ENCODE measurements around the gene PLEKHG5.

Gene PLEKHG5

GRCh38 chr1:6517435-6517851 lies 26.0 kb upstream of the PLEKHG5 start:
- TF ChIP-seq CTCF (IDR thresholded peaks at IDR 0.05; ENCODE audit: insufficient read depth, missing control alignments): no peak
- DNase-seq (ENCODE audit: insufficient read length, low spot score) (no peak), FAIRE-seq (no peak)

GRCh38 chr1:6515771-6516170 lies 24.3 kb upstream of the PLEKHG5 start:
- DNase-seq (ENCODE audit: insufficient read length, low spot score) (no peak), FAIRE-seq (no peak)
- TF ChIP-seq CTCF (IDR thresholded peaks at IDR 0.05; ENCODE audit: insufficient read depth, missing control alignments): no peak

GRCh38 chr1:6513320-6513801 lies 21.9 kb upstream of the PLEKHG5 start:
- no peak for FAIRE-seq
- no peak for TF ChIP-seq CTCF (IDR thresholded peaks at IDR 0.05; ENCODE audit: insufficient read depth, missing control alignments)
- DNase-seq (ENCODE audit: insufficient read length, low spot score): no peak

- no peak for TF ChIP-seq CTCF (IDR thresholded peaks at IDR 0.05; ENCODE audit: insufficient read depth, missing control alignments)
- DNase-seq (ENCODE audit: insufficient read length, low spot score) (no peak), FAIRE-seq (no peak)
These were observed 21.4 kb upstream of the PLEKHG5 start for GRCh38 chr1:6512908-6513280.

- no peak for DNase-seq (ENCODE audit: insufficient read length, low spot score)
- no peak for TF ChIP-seq CTCF (IDR thresholded peaks at IDR 0.05; ENCODE audit: insufficient read depth, missing control alignments)
- no peak for FAIRE-seq
These were observed 20.9 kb upstream of the PLEKHG5 start for GRCh38 chr1:6512245-6512907.

- FAIRE-seq (no peak), DNase-seq (ENCODE audit: insufficient read length, low spot score) (no peak)
- no peak for TF ChIP-seq CTCF (IDR thresholded peaks at IDR 0.05; ENCODE audit: insufficient read depth, missing control alignments)
These were observed 20.2 kb upstream of the PLEKHG5 start for GRCh38 chr1:6511561-6512244.

GRCh38 chr1:6511056-6511455 lies 19.6 kb upstream of the PLEKHG5 start:
- FAIRE-seq (no peak), DNase-seq (ENCODE audit: insufficient read length, low spot score) (no peak)
- TF ChIP-seq CTCF (IDR thresholded peaks at IDR 0.05; ENCODE audit: insufficient read depth, missing control alignments): no peak
